8988T (cell line): ENCODE data around the gene MTERF2.
A peak's percentile ranks its signal among the peaks of the same experiment; 100 is the strongest.
"Not testable (repeated sequence)": the region's sequence is repeated elsewhere in the genome, so short reads cannot be mapped to it uniquely, and the experiment has no call there.

Experiments used
- DNase-seq: peaks from one replicate; pipeline ENCODE4 v3.0.0; 2011

The MTERF2 gene, protein sequence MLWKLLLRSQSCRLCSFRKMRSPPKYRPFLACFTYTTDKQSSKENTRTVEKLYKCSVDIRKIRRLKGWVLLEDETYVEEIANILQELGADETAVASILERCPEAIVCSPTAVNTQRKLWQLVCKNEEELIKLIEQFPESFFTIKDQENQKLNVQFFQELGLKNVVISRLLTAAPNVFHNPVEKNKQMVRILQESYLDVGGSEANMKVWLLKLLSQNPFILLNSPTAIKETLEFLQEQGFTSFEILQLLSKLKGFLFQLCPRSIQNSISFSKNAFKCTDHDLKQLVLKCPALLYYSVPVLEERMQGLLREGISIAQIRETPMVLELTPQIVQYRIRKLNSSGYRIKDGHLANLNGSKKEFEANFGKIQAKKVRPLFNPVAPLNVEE

GRCh38 chr12:106986625-106987389 is at the start of gene MTERF2:
Gene MTERF2 (minus strand): TSS chr12:106987146. CDS start chr12:106978714, 8,432 bp downstream.
- DNase-seq: peak; percentile 83

DNA sequence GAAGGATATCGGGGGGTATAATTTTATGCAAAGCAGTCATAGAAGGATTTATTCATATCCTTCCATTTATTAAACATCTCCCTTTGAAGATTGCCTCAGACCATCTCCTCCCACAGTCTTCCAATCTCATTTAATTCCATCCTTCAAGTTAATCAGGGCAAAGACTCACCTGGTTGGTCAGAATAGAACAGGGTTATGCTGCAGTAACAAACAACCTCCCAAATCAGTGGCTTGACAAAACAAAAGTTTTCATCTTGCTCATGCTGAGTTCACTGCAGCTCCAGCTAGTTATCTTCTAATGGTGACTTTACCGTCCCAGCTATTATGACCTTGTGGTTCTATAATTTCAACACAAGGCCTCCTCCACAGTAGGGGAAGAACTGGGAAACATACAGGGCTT is 48.8 kb upstream of the MTERF2 start:
- DNase-seq: no peak

DNA sequence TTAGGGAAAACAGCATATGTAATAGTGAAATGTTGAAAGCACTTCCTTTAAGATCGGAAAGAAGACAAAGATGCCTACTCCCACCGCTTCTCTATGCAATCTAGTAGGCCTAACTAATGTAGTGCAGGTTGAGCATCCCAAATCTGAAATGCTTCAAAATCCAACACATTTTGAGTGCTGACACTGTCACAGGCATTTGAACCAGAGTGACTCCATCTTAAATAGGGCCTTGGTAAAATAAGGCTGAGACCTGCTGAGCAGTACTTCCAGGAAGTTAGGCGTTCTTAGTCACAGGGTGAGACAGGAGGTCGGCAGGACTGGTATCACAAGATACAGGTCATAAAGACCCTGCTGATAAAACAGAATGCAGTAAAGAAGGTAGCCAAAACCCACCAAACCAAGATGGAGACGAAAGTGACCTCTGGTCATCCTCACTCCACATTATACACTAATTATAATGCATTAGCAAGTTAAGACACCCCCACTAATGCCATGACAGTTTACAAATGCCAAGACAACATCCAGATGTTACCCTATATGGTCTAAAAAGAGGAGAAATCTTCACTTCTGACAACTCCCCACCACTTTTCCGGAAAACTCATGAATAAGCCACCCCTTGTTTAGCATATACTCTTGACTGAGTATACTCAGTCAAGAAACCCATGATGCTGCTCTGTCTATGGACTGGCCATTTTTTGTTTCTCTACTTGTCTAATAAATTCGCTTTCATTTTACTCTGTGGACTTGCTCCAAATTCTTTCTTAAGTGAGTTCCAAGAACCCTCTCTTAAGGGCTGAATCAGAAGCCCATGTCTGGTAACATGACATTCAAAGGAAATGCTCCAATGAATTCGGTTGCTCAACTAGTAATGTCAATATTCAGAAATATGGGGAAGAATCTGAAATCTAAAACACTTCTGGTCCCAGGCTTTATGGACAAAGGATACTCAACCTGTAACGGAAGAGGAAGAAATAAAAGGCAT is 47.1 kb upstream of the MTERF2 start:
- DNase-seq: no peak

DNA sequence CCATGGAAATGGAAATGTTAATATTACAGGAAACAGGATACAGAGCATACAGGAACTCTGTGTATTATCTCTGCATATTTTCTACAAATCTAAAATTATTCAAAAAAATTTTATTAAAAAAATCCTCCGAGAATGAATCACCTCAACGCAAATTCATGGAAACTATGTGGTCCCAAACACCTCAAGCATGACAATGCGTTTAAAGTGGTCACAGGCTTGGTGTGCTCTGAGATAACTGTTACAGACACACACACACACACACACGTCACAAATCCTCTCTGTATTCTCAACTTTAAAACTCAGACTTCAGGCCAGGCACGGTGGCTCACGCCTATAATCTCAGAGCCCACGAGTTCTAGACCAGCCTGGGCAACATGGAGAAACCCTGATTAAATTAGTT is 45.3 kb upstream of the MTERF2 start:
- DNase-seq: no peak

DNA sequence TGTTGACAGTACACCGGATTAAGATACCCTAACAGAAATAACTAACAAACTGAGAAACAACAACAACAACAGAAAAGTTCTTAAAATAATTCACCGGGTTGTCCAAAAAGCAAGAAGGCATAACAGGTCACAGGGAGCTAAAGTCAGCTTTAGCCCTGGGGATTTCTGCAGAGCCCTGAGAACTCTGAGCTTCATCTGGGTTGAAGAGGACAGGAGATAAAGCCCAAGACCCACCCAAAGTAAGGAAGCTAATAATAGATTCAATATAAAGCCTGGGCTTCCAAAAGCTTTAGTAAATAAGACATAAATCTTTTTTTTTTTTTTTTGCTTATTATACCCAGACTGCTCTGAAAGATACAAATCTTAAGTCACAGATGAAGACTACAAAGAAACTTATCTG is 44.1 kb upstream of the MTERF2 start:
- DNase-seq: no peak

- no peak for DNase-seq
These were observed 42.1 kb upstream of the MTERF2 start for GRCh38 chr12:107029081-107029480.

- no peak for DNase-seq
These were observed 40.7 kb upstream of the MTERF2 start for GRCh38 chr12:107027636-107028053.

GRCh38 chr12:107026806-107027635 is 40.1 kb upstream of the MTERF2 start:
- no peak for DNase-seq

- DNase-seq: not testable (repeated sequence)
These were observed 39.4 kb upstream of the MTERF2 start for GRCh38 chr12:107026356-107026755.

DNA sequence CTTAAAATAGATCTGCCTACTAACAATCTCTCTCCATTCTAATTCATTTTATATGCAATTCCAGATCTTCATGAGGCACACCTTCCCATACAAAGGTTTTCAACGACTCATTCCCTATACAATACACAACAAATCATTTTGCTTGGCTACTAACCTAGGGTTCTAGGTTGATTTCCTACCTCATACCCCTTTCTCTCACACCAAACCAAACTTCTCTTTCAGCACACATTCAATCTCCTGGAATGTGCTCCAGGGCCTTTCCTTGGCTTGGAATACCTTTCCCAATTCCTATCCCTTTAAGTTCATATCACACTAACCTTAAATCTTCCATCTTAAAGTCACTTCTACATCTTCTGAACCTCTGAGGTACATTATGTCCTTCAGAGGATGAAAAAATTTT is 38.7 kb upstream of the MTERF2 start:
- DNase-seq: no peak

DNA sequence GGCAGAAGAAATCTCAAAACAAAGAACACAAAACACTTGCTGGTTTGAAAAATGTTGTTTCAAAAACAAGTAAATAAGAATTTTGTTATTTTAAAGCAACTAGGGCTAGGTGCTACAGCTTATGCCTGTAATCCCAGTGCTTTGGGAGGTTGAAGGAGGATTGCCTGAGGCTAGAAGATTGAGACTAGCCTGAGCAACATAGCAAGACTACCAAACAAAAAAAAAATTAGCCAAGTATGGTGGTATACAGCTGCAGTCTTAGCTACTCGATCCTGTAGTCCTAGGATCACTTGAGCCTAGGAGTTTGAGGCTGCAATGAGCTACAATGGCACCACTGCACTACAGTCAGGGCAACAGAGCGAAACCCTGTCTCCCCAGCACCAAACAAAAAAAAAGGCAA is 32.6 kb upstream of the MTERF2 start:
- no peak for DNase-seq

GRCh38 chr12:107017042-107017441 is 30.1 kb upstream of the MTERF2 start:
- DNase-seq: no peak

GRCh38 chr12:107014055-107014454 is 27.1 kb upstream of the MTERF2 start:
- DNase-seq: no peak

DNA sequence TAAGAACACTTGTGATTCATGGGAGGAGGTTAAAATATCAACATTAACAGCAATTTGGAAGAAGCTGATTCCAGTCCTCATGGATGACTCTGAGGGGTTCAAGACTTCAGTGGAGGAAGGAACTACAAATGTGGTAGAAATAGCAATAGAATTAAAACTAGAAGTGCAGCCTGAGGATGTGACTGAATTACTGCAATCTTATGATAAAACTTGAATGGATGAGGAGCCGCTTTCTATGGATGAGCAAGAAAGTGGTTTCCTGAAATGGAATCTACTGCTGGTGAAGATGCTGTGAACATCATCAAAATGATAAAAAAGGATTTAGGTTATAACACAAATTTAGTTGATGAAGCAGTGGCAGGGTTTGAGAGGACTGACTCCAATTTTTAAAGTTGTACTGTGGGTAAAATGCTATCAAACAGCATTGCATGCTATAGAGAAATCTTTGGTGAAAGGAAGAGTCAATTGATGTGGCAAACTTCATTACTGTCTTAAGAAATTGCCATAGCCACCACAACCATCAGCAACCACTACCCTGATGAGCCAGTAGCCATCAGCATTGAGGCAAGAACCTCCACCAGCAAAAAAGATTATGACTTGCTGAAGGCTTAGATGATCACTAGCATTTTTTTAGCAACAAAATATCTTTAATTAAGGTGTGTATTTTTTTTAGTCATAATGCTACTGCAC is 25.9 kb upstream of the MTERF2 start:
- no peak for DNase-seq

- DNase-seq: no peak
These were observed 24.6 kb upstream of the MTERF2 start for GRCh38 chr12:107011519-107011918.

GRCh38 chr12:107007411-107007810 is 20.5 kb upstream of the MTERF2 start:
- no peak for DNase-seq

DNA sequence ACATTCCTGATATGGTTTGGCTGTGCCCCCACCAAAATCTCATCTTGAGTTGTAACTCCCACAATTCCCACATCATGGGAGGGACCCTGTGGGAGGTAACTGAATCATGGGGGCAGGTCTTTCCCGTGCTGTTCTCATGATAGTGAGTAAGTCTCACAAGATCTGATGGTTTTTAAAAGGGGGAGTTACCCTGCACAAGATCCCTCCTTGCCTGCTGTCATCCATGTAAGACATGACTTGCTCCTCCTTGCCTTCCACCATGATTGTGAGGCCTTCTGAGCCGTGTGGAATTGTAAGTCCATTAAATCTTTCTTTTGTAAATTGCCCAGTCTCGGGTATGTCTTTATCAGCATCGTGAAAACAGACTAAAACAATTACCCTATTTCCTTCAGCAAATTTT is 15.7 kb upstream of the MTERF2 start:
- DNase-seq: not testable (repeated sequence)

DNA sequence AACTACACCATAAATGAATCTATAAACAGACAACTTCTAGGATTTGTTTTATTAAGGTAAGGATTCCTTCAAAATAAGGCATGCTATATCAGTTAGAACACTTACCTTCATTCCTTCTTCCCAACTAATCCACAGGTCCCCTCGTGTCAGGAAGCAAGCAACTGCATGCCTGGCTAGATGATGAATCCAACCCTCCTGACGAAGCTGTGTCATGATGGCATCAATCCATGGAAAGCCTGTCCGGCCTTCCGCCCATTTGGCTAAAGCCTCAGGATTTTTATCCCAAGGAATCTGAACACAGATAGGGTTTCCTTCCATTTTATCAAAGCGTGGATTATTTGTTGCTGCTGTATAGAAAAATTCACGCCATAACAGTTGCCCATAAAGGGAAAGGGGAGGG is 12.5 kb upstream of the MTERF2 start:
- no peak for DNase-seq

DNA sequence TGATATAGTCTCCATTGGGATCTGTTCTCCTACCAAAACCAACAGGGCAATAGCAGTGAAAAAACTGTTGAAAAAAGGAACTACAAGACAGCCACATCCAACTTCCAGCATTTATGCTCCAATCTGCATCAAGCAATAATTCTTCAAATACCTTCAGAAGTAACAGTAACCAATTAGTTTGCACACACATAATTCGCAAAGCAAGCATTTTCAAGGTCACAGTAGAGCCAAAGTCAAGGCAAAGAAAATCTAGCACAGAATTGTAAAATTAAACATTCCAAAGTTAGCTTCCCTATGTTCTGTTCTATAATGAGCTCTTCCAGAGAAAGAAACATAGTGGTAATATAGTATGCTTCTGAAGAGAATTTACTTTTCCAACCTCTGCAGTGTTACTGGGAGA is 11.0 kb upstream of the MTERF2 start:
- DNase-seq: no peak

GRCh38 chr12:106996102-106996501 is 9.2 kb upstream of the MTERF2 start:
- not testable (repeated sequence) for DNase-seq

GRCh38 chr12:106994579-106995220 is 7.8 kb upstream of the MTERF2 start:
- DNase-seq: no peak
